Fibroblast of lung (primary cell): Measurements from ENCODE around the gene NPHP4.

ENCODE experiments used
- CTCF ChIP-seq, 2 donors: IDR thresholded peaks in 1 of 2; conservative IDR thresholded peaks in 1 of 2; 1 replicate in 1 of 2; 2 replicates in 1 of 2; pipeline ENCODE4 v1.5.1; 2011 to 2012; ENCODE audit warnings: low read length in 2 of 2, control low read depth in 1 of 2, inconsistent platforms in 1 of 2, low read depth in 1 of 2, mild to moderate bottlenecking in 1 of 2
- EZH2 ChIP-seq: IDR thresholded peaks from 2 replicates; pipeline ENCODE4 v1.5.1; 2012; ENCODE audit warnings: low read length, control low read depth, mild to moderate bottlenecking; ENCODE audit errors: missing control alignments

DNA sequence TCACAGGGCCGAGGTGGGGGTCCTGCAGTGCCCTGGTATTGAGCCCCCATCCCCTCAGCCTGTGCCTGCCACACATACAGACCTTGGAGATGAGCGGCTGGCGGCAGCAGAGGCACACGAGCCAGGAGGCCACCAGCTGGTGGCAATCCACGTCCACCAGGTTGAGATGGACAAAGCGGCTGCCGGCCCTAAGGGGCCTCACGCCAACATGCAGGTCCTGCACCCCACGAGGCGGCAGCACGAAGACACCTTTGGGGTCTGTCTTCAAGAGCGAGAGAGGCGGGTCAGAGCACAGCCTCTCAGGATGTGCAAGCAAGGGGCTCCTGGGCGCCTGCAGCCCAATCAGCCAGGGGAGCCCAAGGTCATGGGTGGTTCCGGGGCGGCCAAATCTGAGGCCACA lies 128.0 kb downstream of the NPHP4 start:
- TF ChIP-seq EZH2 (no peak), CTCF (conservative IDR thresholded peaks at IDR 0.05 in 1 of 2, IDR thresholded peaks at IDR 0.05 in 1 of 2; ENCODE audit: low read depth in 1 of 2, low read length in 2 of 2) (no peak)
